ENCODE data around the gene PRTG.
"Not testable (repeated sequence)": the region's sequence is repeated elsewhere in the genome, so short reads cannot be mapped to it uniquely, and the experiment has no call there.

Gene PRTG

DNA sequence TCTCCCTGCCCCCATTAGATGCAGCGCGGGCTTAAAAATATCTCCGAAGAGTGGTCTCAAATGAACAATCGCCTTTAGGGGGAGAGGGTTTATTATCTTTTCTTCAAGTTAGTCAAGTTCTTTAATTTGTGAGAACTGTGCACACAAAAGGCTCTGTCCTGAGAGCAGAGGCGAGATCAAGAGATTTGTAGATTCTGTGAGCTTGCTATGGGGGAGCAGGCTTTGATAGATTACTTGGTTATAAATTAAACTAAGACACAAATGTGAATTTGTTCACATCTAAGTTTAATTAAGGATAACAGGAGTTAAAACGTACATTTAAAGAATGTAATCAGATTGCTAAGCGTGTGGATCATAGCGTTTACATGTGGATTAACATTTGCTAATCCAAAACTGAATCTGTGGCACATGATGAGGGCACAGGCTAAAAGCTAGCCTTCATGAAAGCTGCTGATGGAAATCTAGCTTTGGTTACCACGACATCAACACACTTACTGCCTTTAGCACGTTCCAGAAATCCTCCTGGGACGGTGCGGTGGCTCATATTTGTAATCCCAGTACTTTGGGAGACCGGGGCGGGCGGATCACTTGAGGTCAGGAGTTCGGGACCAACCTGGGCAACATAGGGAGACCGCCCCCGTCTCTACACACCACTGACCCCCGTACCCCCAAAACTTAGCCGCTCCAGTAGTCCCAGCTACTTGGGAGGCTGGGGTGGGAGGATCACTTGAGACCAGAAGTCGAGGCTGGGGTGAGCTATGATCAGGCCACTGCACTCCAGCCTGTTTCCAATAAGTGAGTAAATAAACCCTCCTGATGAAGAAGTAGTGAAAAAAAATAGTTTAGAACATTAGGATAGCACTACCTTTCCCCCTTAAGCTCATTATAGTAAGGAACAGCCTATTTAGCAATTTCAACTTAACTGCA is 1.0 kb upstream of the PRTG start:
- DNase-seq (ENCODE audit: low spot score) = peak; percentile 54

DNA sequence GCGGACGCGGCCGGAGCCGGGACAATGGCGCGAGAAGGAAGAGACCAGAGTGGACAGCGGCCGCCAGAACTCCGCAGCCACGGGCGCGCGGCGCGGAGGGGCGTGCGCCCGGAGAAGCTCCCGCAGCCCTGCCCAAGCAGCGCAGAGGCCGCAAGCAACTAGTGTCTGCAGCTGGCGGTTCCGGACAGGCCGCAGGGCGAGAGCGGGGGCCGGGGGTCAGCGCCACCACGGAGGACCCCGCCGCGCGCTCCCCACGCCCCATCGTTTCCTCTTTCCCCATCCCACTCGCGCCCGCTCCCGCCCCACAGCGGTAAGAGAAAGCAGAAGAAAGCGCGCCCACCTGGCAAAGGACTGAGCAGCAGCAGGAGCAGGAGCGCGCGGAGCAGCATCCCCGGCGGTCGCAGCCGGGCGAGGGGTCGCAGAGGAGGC is 440 bp downstream of the PRTG start:
- DNase-seq (ENCODE audit: low spot score) = no peak

DNA sequence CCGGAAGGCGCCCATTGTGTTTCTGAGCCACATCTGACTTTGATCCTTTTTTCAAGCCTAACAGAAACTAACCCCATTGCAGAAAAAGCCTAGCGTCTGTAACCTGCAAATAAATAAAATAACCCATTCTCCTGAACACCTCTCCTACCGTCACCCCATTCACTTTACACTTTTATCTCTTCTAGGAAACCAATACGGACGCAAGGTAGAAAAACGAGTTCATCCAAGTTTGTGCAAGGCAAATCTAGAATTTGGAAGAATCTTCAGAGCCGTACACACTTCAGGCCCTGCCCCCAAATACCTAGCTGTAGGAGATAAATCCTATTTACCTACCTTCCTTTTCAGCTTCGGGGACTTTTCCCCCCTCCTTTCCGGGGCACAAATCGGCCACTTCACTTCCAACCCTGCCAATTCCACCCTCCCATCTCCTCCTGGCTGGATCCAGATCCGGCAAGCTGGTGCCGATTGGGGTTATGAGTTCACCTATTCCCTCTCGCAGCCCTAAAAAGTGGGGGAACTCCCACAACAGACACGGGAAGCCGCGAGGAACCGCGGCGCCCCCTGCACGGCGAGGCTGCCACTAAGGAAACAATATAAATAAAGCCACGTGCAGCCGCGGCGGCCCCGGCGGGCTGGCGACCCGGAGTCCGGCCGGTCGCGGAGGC is 987 bp downstream of the PRTG start:
- peak; percentile 60 for DNase-seq (ENCODE audit: low spot score)

GRCh38 chr15:55740981-55741832 is 1.7 kb downstream of the PRTG start:
- peak; percentile 61 for DNase-seq (ENCODE audit: low spot score)

DNA sequence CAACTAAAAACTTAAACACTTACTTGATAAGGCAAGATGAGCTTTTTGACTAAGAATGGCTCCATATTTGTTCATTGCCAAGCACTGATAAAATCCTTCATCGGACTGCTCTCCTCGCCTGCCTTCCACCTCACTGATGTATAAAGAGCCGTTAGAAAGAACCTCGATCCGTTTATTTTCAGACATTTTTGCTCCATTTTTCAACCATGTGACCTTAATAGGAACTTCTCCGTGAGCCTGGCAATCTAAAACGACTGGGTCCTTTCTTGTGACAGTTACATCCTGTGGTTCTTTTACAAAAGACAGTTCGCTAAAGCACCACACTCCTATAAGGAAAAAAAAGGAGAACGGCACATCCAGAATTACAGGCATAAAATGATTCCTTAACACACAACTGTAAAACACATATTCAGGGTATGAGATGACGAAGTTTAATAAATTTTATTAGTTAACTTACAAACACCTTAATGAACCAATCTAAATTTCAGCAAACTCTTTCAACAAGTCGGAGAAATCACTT is 2.5 kb downstream of the PRTG start:
- no peak for DNase-seq (ENCODE audit: low spot score)

- no peak for DNase-seq (ENCODE audit: low spot score)
Observed at GRCh38 chr15:55739641-55740040, 3.3 kb downstream of the PRTG start.

DNA sequence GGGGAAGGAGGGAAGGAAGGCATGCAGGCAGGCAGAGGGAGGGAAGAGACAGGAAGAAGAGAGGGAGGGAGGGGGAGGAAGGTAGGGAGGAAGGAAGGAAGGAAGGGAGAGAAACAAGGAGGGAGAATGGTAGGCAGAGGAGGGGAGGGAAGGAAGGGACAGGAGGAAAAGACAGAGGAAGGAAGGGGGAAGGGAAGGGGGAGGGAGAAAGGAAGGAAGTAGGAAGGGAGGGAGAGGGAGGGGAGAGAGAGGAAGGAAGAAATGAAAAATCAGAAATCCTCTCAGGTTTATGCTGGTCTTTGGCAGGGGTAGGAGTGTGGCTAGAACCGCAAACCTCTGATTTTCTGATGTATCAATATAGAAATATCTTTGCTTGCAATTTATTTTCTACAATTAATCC is 4.2 kb downstream of the PRTG start:
- DNase-seq (ENCODE audit: low spot score) = no peak

- DNase-seq (ENCODE audit: low spot score) = peak; percentile 57
Observed at GRCh38 chr15:55737373-55737772, 5.6 kb downstream of the PRTG start.

GRCh38 chr15:55736756-55737155 is 6.2 kb downstream of the PRTG start:
- DNase-seq (ENCODE audit: low spot score) = no peak

GRCh38 chr15:55734641-55735040 is 8.3 kb downstream of the PRTG start:
- no peak for DNase-seq (ENCODE audit: low spot score)

- DNase-seq (ENCODE audit: low spot score) = not testable (repeated sequence)
Observed at GRCh38 chr15:55733461-55733860, 9.5 kb downstream of the PRTG start.

DNA sequence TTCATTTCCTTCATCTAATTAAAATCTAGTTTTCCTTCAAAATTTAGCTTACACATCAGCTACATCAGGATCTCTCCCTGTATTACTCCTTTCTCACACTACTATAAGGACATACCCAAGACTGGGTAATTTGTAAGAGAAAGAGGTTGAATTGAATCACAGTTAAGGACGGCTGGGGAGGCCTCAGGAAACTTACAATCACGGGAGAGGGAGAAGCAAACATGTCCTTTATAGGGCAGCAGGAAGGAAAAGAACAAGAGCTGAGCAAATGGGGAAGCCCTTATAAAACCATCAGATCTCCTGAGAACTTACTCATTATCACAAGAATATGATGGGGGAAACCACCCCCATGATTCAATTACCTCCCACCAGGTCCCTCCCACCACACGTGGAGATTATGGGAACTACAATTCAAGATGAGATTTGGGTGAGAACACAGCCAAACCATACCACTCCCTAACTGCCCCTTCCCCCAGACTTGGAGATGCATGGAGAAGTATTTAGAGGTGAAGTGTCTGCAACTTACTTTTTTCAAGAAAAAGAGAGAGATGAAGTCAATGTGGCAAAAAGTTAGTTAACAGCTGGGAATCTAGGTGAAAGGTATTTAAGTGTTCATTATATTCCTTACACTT is 21.3 kb downstream of the PRTG start:
- DNase-seq (ENCODE audit: low spot score) = no peak

DNA sequence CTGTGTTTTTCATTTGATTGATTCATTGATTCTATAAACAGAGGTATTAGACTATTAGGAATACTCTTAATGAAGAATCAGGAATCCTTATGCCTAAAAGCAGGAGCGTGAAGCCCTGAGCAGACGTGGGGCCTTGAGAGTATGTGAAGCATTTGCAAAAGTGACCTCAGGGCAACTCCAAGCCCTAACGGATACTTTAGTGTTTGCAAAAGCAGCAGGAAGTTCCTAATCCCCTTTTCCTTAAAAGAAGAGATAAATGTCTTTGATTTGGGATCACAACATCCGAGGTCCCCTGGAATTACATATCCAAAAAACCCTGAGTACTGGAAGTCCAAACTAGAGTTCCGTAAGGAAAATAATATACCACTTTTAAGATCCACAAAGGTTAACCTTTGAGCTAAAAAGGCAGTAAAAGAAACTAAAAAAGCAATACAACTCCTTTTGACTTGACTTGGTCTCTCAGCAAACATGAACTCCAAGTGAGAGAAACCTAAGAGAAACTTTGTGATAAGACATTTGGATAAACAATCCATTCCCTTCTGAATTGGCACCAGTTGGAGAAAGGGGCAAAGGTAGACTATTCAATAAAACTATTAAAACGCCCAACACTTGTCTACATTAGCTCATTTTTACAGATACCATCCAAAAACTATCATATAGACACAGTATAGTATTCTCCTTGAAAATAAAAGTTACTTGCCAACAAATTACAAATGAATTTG is 27.4 kb downstream of the PRTG start:
- DNase-seq (ENCODE audit: low spot score) = peak; percentile 58

DNA sequence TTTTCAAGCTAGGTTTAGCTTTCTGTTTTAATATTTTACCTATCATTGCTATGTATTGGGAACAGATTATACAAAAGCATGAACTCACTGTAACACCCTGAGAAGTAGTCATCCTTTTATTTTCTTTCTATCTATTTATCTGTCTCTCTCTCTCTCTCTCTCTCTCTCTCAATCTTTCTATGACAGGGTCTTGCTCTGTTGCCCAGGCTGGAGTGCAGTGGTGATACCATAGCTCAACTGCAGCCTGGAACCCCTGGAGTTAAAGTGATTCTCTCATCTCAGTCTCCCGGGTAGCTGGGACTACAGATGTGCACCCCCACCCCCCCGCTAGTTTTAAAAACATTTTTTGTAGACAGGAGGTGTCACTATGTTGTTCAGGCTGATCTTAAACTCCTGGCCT is 28.9 kb downstream of the PRTG start:
- no peak for DNase-seq (ENCODE audit: low spot score)

GRCh38 chr15:55712363-55712762 is 30.6 kb downstream of the PRTG start:
- DNase-seq (ENCODE audit: low spot score) = no peak

- no peak for DNase-seq (ENCODE audit: low spot score)
Observed at GRCh38 chr15:55710286-55710685, 32.7 kb downstream of the PRTG start.

DNA sequence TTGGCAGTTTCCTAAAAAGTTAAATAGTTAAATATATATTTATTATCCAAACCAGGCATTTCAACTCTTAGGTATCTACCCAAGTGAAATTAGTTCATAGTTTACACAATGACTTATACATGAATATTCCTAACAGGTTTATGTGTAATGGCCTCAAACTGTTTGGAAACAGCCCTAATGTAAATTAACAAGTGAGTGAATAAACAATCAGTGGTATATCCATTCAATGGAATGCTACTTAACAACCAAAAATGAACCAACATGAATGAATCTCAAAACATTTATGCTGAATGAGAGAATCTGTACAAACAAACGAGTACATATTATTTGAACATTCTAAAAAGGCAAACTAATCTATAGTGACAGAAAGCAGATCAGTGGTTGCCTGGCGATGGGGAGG is 33.5 kb downstream of the PRTG start:
- no peak for DNase-seq (ENCODE audit: low spot score)

- no peak for DNase-seq (ENCODE audit: low spot score)
Observed at GRCh38 chr15:55708720-55709119, 34.2 kb downstream of the PRTG start.

GRCh38 chr15:55707951-55708350 is 35.0 kb downstream of the PRTG start:
- DNase-seq (ENCODE audit: low spot score) = no peak

DNA sequence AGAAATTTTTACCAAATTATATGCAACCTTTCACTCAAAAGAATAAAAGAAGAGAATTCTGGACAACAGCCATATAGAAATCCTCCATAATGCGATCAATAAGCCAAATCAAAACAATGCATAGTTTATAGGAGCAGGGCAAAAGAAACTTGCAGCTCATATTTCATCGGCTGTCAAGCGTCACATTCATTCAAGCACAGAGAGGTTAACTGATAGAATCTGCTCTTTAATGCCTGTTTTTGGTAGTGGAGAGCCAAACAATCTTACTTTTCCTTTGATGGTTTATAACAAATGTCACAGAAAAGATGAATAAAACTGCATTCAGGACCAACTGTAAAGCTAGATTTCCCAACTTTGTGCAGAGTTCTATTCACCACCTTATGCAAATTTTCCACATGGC is 35.4 kb downstream of the PRTG start:
- no peak for DNase-seq (ENCODE audit: low spot score)

GRCh38 chr15:55703873-55704301 is 39.1 kb downstream of the PRTG start:
- no peak for DNase-seq (ENCODE audit: low spot score)
